Measurements from ENCODE around the gene IGFALS. TPM values are rescaled to one million over a fixed set of nuclear protein-coding genes. Genes with fewer than 3 reads are reported as not detected.

The IGFALS gene
- total RNA-seq, 2 donors from 2014 or later: 0.28 to 0.54 TPM

- DNase-seq (ENCODE audit: low spot score) (no peak), ATAC-seq (ENCODE audit: insufficient number of reproducible peaks, low FRiP score, low read depth) (no peak)
- Histone ChIP-seq H3K9me3 (no peaks in the 10 kb centered on the region), H3K36me3 (peaks cover 28% of the 10 kb centered on the region), H3K27me3 (replicated peaks; ENCODE audit: insufficient read depth) (no peaks in the 10 kb centered on the region), H3K4me3 (no peak overlapping the region), H3K27ac (no peak overlapping the region), H3K4me1 (ENCODE audit: control insufficient read depth in 1 of 2, low read depth in 2 of 2) (peaks cover 14 to 39% of the 10 kb centered on the region in 2 donors)
- TF ChIP-seq, protein P1, sequence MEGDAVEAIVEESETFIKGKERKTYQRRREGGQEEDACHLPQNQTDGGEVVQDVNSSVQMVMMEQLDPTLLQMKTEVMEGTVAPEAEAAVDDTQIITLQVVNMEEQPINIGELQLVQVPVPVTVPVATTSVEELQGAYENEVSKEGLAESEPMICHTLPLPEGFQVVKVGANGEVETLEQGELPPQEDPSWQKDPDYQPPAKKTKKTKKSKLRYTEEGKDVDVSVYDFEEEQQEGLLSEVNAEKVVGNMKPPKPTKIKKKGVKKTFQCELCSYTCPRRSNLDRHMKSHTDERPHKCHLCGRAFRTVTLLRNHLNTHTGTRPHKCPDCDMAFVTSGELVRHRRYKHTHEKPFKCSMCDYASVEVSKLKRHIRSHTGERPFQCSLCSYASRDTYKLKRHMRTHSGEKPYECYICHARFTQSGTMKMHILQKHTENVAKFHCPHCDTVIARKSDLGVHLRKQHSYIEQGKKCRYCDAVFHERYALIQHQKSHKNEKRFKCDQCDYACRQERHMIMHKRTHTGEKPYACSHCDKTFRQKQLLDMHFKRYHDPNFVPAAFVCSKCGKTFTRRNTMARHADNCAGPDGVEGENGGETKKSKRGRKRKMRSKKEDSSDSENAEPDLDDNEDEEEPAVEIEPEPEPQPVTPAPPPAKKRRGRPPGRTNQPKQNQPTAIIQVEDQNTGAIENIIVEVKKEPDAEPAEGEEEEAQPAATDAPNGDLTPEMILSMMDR (IDR thresholded peaks at IDR 0.05): no peak
These were observed 8.3 kb downstream of the IGFALS start for GRCh38 chr16:1784977-1785845.

GRCh38 chr16:1782408-1783264 lies 10.9 kb downstream of the IGFALS start, which contains the start of the genes NUBP2 and SPSB3:
Gene NUBP2 (plus strand): TSS chr16:1782960. CDS start chr16:1783021, 61 bp downstream.
Gene SPSB3 (minus strand): TSS chr16:1782571. CDS start chr16:1781483, 1,088 bp downstream.
- Histone ChIP-seq H3K9me3 (no peaks in the 10 kb centered on the region), H3K4me3 (peak within 1 kb of the TSS; percentile 89), H3K27me3 (replicated peaks; ENCODE audit: insufficient read depth) (no peaks in the 10 kb centered on the region), H3K4me1 (ENCODE audit: control insufficient read depth in 1 of 2, low read depth in 2 of 2) (peaks cover 14 to 39% of the 10 kb centered on the region in 2 donors), H3K27ac (peak within 1 kb of the TSS; percentile 77 to 93), H3K36me3 (peaks cover 20% of the 10 kb centered on the region)
- TF ChIP-seq, protein P1 (IDR thresholded peaks at IDR 0.05): no peak
- DNase-seq (ENCODE audit: low spot score) (peak; percentile 99), ATAC-seq (ENCODE audit: insufficient number of reproducible peaks, low FRiP score, low read depth) (peak; percentile 100)

DNA sequence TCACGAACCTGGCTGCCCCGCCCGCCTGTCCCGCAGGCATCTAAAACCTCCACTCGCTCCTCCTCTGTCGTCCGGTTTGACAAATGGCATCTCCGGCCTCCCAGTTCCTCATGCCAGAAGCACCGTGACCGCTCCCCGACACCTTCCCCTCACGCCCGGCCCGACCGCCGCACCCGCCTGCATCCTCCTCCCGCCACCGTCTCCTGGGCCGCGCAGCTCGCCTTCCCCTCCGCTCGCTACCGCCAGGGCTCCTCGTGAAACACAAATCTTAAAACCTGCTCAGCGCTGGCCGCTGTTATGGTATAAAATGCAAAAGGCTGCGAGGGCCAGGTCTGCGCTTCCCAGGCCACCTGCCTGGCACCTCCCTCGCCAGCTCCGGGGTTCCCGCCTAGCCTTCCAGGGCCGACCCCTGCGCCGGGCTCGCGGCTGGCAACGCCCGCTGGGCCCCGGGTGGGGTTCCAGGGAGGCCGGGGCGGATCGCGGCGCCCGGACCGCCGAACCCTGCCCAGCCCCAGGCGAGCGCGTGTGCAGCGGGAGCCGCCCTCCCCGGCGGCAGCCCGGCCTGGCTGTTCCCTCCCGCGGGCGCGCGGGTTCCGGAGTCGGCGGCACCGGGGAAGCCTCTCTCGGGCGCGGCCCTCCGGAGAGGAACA lies 11.6 kb downstream of the IGFALS start:
- H3K4me1 ChIP-seq (ENCODE audit: control insufficient read depth in 1 of 2, low read depth in 2 of 2): peaks cover 14 to 39% of the 10 kb centered on the region in 2 donors
- H3K36me3 ChIP-seq: peaks cover 25% of the 10 kb centered on the region
- H3K27me3 ChIP-seq (replicated peaks; ENCODE audit: insufficient read depth): no peaks in the 10 kb centered on the region
- TF ChIP-seq, protein P1 (IDR thresholded peaks at IDR 0.05): peak; percentile 42
- ATAC-seq (ENCODE audit: insufficient number of reproducible peaks, low FRiP score, low read depth): peak; percentile 2
- no peak for DNase-seq (ENCODE audit: low spot score)
- H3K27ac ChIP-seq: peak overlapping the region; percentile 77 to 93
- peak overlapping the region; percentile 89 for H3K4me3 ChIP-seq
- no peaks in the 10 kb centered on the region for H3K9me3 ChIP-seq

- H3K27me3 ChIP-seq (replicated peaks; ENCODE audit: insufficient read depth): no peaks in the 10 kb centered on the region
- TF ChIP-seq, protein P1 (IDR thresholded peaks at IDR 0.05): no peak
- peaks cover 14 to 39% of the 10 kb centered on the region in 2 donors for H3K4me1 ChIP-seq (ENCODE audit: control insufficient read depth in 1 of 2, low read depth in 2 of 2)
- H3K9me3 ChIP-seq: no peaks in the 10 kb centered on the region
- no peak for DNase-seq (ENCODE audit: low spot score)
- ATAC-seq (ENCODE audit: insufficient number of reproducible peaks, low FRiP score, low read depth): no peak
- H3K36me3 ChIP-seq: peaks cover 27% of the 10 kb centered on the region
- peak overlapping the region; percentile 89 for H3K4me3 ChIP-seq
- peak overlapping the region; percentile 77 to 93 for H3K27ac ChIP-seq
These were observed 12.3 kb downstream of the IGFALS start for GRCh38 chr16:1781254-1781653.
